H1 (cell line): ENCODE measurements around the gene CEBPB. TPM values are rescaled to one million over a fixed set of nuclear protein-coding genes. Genes with fewer than 3 reads are reported as not detected.

Experiments used
- ATF3 ChIP-seq: IDR thresholded peaks from 2 replicates; pipeline ENCODE4 v1.6.1; 2011; ENCODE audit warnings: low read depth, mild to moderate bottlenecking, low read length; ENCODE audit not compliant: insufficient read depth
- BRCA1 ChIP-seq: IDR thresholded peaks from 2 replicates; pipeline ENCODE4 v1.6.1; 2012; ENCODE audit warnings: low read depth, low read length, improper control_type of control experiment
- CBX8 ChIP-seq: fragments of 300-800, 300-1000 bp; sonication (generic); IDR thresholded peaks from 2 replicates; pipeline ENCODE4 v1.7.1; 2016; ENCODE audit warnings: low read depth, low read length, borderline replicate concordance
- CEBPB ChIP-seq: IDR thresholded peaks from 2 replicates; pipeline ENCODE4 v1.6.1; 2012; ENCODE audit warnings: low read depth, low read length
- CREB1 ChIP-seq: IDR thresholded peaks from 2 replicates; pipeline ENCODE4 v1.6.1; 2012; ENCODE audit warnings: inconsistent platforms
- EZH2 ChIP-seq: fragments of 200-600 bp; sonication (generic); IDR thresholded peaks from 2 replicates; pipeline ENCODE4 v1.7.1; 2012; ENCODE audit warnings: low read depth, mild to moderate bottlenecking, moderate library complexity, low read length, inconsistent platforms; ENCODE audit not compliant: severe bottlenecking
- GABPA ChIP-seq: IDR thresholded peaks from 2 replicates; pipeline ENCODE4 v1.6.1; 2011; ENCODE audit warnings: mild to moderate bottlenecking, low read length, moderate library complexity, borderline replicate concordance; ENCODE audit not compliant: insufficient read depth
- GTF2F1 ChIP-seq: IDR thresholded peaks from 2 replicates; pipeline ENCODE4 v1.6.1; 2012; ENCODE audit warnings: low read depth, low read length, improper control_type of control experiment, borderline replicate concordance
- HDAC6 ChIP-seq: IDR thresholded peaks from one replicate; pipeline ENCODE4 v1.7.1; 2012; ENCODE audit warnings: low read depth, mild to moderate bottlenecking, inconsistent platforms, low read length, moderate library complexity
- JUND ChIP-seq: IDR thresholded peaks from 2 replicates; pipeline ENCODE4 v1.6.1; 2011; ENCODE audit warnings: mild to moderate bottlenecking, improper control_type of control experiment, low read length
- MAX ChIP-seq: IDR thresholded peaks from 2 replicates; pipeline ENCODE4 v1.6.1; 2012; ENCODE audit warnings: inconsistent platforms
- PHF8 ChIP-seq: fragments of 200-600 bp; sonication (generic); conservative IDR thresholded peaks from 2 replicates; pipeline ENCODE4 v1.7.1; 2012; ENCODE audit warnings: low read depth, mild to moderate bottlenecking, inconsistent platforms, low read length, moderate library complexity
- RAD21 ChIP-seq, 2 experiments: IDR thresholded peaks in 1 of 2; conservative IDR thresholded peaks in 1 of 2; 2 replicates each; pipeline ENCODE4 v1.6.1; 2011; ENCODE audit warnings: low read depth in 2 of 2, low read length in 2 of 2, improper control_type of control experiment in 1 of 2, inconsistent platforms in 1 of 2, mild to moderate bottlenecking in 1 of 2, moderate library complexity in 1 of 2
- RFX5 ChIP-seq: IDR thresholded peaks from 2 replicates; pipeline ENCODE4 v1.6.1; 2011; ENCODE audit warnings: low read depth, low read length, improper control_type of control experiment, borderline replicate concordance
- RNF2 ChIP-seq: fragments of 200-900, 300-1000 bp; sonication (generic); IDR thresholded peaks from 2 replicates; pipeline ENCODE4 v1.7.1; 2016; ENCODE audit warnings: borderline replicate concordance, low read depth, mild to moderate bottlenecking, antibody characterized with exemption, low read length; ENCODE audit not compliant: poor library complexity, severe bottlenecking; ENCODE audit errors: missing control alignments
- SIN3A ChIP-seq, 2 experiments: IDR thresholded peaks in 1 of 2; conservative IDR thresholded peaks in 1 of 2; 2 replicates each; pipeline ENCODE4 v1.6.1; 2011 to 2012; ENCODE audit warnings: low read length in 2 of 2, improper control_type of control experiment in 1 of 2, low read depth in 1 of 2, mild to moderate bottlenecking in 1 of 2
- SP1 ChIP-seq: IDR thresholded peaks from 2 replicates; pipeline ENCODE4 v1.6.1; 2011; ENCODE audit warnings: low read depth, low read length
- SRF ChIP-seq: IDR thresholded peaks from 2 replicates; pipeline ENCODE4 v1.6.1; 2011; ENCODE audit warnings: mild to moderate bottlenecking, low read depth, low read length, moderate library complexity
- TAF1 ChIP-seq: IDR thresholded peaks from 2 replicates; pipeline ENCODE4 v1.6.1; 2011; ENCODE audit warnings: mild to moderate bottlenecking, low read depth, low read length
- TCF12 ChIP-seq: IDR thresholded peaks from 2 replicates; pipeline ENCODE4 v1.6.1; 2011; ENCODE audit warnings: low read depth, mild to moderate bottlenecking, low read length
- polyA plus RNA-seq, 7 experiments: library from polyadenylated mRNA; depleted of rRNA in 3 of 7; stranded (reverse) in 5 of 7; unstranded in 2 of 7; fragments of >200 nt in 5 of 7; fragments of 200-250 nt in 2 of 7; gene quantifications; 1 replicate in 5 of 7; 2 replicates in 1 of 7; 4 replicates in 1 of 7; pipeline versions ENCODE4 v1.2.1 to v1.2.3, GENCODE V29; 2011 to 2013; ENCODE audit warnings: missing spikeins in 2 of 7, mixed read lengths in 2 of 7
- total RNA-seq: library from RNA; stranded (reverse); fragmentation: NEBNext Ultra II Directional; extraction: Animal tissue kit (Norgen Biotek cat#: 25700); gene quantifications from 2 replicates; pipeline ENCODE4 v1.2.1, GENCODE V29; 2021

Gene CEBPB
- total and polyA plus RNA-seq, 2 of the 8 experiments (the other 6 are each of a cell fraction or from before 2014, with no cell fraction given) = 7.1 to 24.1 TPM

GRCh38 chr20:50192364-50193198 is 2.0 kb downstream of the CEBPB start (continued):
- peak; percentile 70 for TF ChIP-seq ATF3
- no peak for TF ChIP-seq RAD21 (IDR thresholded peaks at IDR 0.05 in 1 of 2, conservative IDR thresholded peaks at IDR 0.05 in 1 of 2; ENCODE audit: low read depth in 2 of 2, low read length in 2 of 2)
- no peak for TF ChIP-seq CBX8
- TF ChIP-seq MAX = peak; percentile 97
- TF ChIP-seq RFX5 = no peak
- TF ChIP-seq EZH2 = no peak
- TF ChIP-seq SRF = no peak
- no peak for TF ChIP-seq PHF8
- no peak for TF ChIP-seq CREB1
- TF ChIP-seq SIN3A (conservative IDR thresholded peaks at IDR 0.05 in 1 of 2, IDR thresholded peaks at IDR 0.05 in 1 of 2; ENCODE audit: low read depth in 1 of 2, low read length in 2 of 2) = peak; percentile 98
- TF ChIP-seq JUND = peak; percentile 58; the same call in 1 of the 2 replicates
- peak; percentile 69 for TF ChIP-seq TAF1
- no peak for TF ChIP-seq BRCA1
- no peak for TF ChIP-seq RNF2
- peak; percentile 97 for TF ChIP-seq CEBPB
- TF ChIP-seq HDAC6 = no peak
- TF ChIP-seq TCF12 = no peak
- TF ChIP-seq SP1 = no peak
- no peak for TF ChIP-seq GABPA
- no peak for TF ChIP-seq GTF2F1
